SU-DHL-6 (cell line): Measurements from ENCODE around the gene ATP2B1.

ENCODE experiments used
- H2AFZ ChIP-seq: fragments of 200-600 bp; sonication (generic); 2 replicates; pipeline ENCODE4 v1.6.1; 2014; ENCODE audit warnings: low read depth, mild to moderate bottlenecking, moderate library complexity, mixed read lengths, antibody characterized with exemption, low read length; ENCODE audit not compliant: severe bottlenecking
- H3F3A ChIP-seq: fragments of 200-600 bp; shearing (Covaris generic); 2 replicates; pipeline ENCODE4 v1.6.0; 2016; ENCODE audit warnings: antibody characterized with exemption, mild to moderate bottlenecking; ENCODE audit not compliant: insufficient read depth
- H3K27ac ChIP-seq: fragments of 200-600 bp; sonication (generic); 2 replicates; pipeline ENCODE4 v1.5.1; 2016; ENCODE audit warnings: low read depth, mild to moderate bottlenecking, low read length, moderate library complexity, mixed read lengths
- H3K27me3 ChIP-seq: fragments of 200-600 bp; sonication (generic), shearing (Covaris generic); 2 replicates; pipeline ENCODE4 v1.6.0; 2014; ENCODE audit warnings: mild to moderate bottlenecking, low read length
- H3K36me3 ChIP-seq: fragments of 200-600 bp; sonication (generic); 2 replicates; pipeline ENCODE4 v1.6.1; 2014; ENCODE audit warnings: mild to moderate bottlenecking, low read length, mixed read lengths
- H3K4me2 ChIP-seq: fragments of 300-600, 200-600 bp; shearing (Covaris generic), sonication (generic); 2 replicates; pipeline ENCODE4 v1.6.0; 2014; ENCODE audit warnings: low read length, low read depth, mild to moderate bottlenecking; ENCODE audit not compliant: poor library complexity, severe bottlenecking
- H3K4me3 ChIP-seq: fragments of 200-600 bp; sonication (generic); 2 replicates; pipeline ENCODE4 v1.5.1; 2014; ENCODE audit warnings: antibody characterized with exemption, low read length, mild to moderate bottlenecking, mixed read lengths; ENCODE audit not compliant: insufficient read depth, poor library complexity, severe bottlenecking
- H3K79me2 ChIP-seq: fragments of 200-600 bp; sonication (generic); 2 replicates; pipeline ENCODE4 v1.6.1; 2014; ENCODE audit warnings: mild to moderate bottlenecking, low read length, moderate library complexity; ENCODE audit not compliant: insufficient read depth
- H3K9ac ChIP-seq: fragments of 200-600 bp; sonication (generic); 2 replicates; pipeline ENCODE4 v1.7.0; 2014; ENCODE audit warnings: mild to moderate bottlenecking, low read length
- H3K9me2 ChIP-seq: fragments of 200-600 bp; sonication (generic); replicated peaks from 2 replicates; pipeline ENCODE4 v1.6.1; 2014; ENCODE audit warnings: low read length; ENCODE audit not compliant: insufficient read depth
- H3K9me3 ChIP-seq: fragments of 200-600 bp; sonication (generic); 2 replicates; pipeline ENCODE4 v1.6.1; 2014; ENCODE audit warnings: low read length, mixed read lengths; ENCODE audit not compliant: insufficient read depth
- H4K20me1 ChIP-seq: fragments of 200-600 bp; sonication (generic); 2 replicates; pipeline ENCODE4 v1.6.1; 2014; ENCODE audit warnings: low read depth, mild to moderate bottlenecking, antibody characterized with exemption, low read length, moderate library complexity, mixed read lengths
- EZH2phosphoT487 ChIP-seq: fragments of 200-600 bp; sonication (generic), shearing (Covaris generic); conservative IDR thresholded peaks from 2 replicates; pipeline ENCODE4 v1.6.1; 2018; ENCODE audit warnings: mild to moderate bottlenecking, antibody characterized with exemption, low read length, moderate library complexity, mixed read lengths
- TF ChIP-seq, protein P1 (sequence below): fragments of 200-600 bp; sonication (generic); IDR thresholded peaks from one replicate; pipeline ENCODE4 v1.5.1; 2017; ENCODE audit warnings: antibody characterized with exemption, mild to moderate bottlenecking, low read length, moderate library complexity; ENCODE audit not compliant: insufficient read depth, poor library complexity, severe bottlenecking

The ATP2B1 gene

DNA sequence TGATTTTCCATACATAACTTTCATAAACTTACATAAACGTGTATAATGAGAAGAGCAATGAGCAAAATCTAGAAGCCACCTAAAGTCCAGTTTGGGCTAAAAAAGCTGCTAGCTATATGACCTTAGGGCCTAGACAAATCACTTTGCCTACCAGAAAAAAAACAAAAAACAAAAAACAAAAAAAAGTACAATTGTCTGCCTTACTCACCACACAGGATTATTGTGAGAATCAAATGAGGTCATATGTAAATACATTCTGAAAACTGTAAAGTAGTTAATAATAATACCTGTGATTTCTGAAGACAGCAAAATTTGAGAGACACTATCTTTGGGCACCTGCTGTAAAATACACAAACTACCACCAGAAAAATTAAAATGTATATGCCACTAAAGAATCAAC is 4.2 kb downstream of the ATP2B1 start:
- Histone ChIP-seq H3K27me3 (no peaks in the 10 kb centered on the region), H3K4me2 (peak overlapping the region; percentile 73), H3F3A (peaks cover 7% of the 10 kb centered on the region; the same call in 1 of the 2 replicates), H3K36me3 (no peaks in the 10 kb centered on the region; the same call in 1 of the 2 replicates), H3K79me2 (peaks cover 91% of the 10 kb centered on the region), H4K20me1 (peaks cover 66% of the 10 kb centered on the region), H3K4me3 (no peak overlapping the region), H2AFZ (no peak overlapping the region), H3K9me2 (no peaks in the 10 kb centered on the region), H3K9me3 (no peaks in the 10 kb centered on the region), H3K9ac (no peak overlapping the region), H3K27ac (no peak overlapping the region)
- TF ChIP-seq, protein P1, sequence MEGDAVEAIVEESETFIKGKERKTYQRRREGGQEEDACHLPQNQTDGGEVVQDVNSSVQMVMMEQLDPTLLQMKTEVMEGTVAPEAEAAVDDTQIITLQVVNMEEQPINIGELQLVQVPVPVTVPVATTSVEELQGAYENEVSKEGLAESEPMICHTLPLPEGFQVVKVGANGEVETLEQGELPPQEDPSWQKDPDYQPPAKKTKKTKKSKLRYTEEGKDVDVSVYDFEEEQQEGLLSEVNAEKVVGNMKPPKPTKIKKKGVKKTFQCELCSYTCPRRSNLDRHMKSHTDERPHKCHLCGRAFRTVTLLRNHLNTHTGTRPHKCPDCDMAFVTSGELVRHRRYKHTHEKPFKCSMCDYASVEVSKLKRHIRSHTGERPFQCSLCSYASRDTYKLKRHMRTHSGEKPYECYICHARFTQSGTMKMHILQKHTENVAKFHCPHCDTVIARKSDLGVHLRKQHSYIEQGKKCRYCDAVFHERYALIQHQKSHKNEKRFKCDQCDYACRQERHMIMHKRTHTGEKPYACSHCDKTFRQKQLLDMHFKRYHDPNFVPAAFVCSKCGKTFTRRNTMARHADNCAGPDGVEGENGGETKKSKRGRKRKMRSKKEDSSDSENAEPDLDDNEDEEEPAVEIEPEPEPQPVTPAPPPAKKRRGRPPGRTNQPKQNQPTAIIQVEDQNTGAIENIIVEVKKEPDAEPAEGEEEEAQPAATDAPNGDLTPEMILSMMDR = no peak
- no peak for TF ChIP-seq EZH2phosphoT487

DNA sequence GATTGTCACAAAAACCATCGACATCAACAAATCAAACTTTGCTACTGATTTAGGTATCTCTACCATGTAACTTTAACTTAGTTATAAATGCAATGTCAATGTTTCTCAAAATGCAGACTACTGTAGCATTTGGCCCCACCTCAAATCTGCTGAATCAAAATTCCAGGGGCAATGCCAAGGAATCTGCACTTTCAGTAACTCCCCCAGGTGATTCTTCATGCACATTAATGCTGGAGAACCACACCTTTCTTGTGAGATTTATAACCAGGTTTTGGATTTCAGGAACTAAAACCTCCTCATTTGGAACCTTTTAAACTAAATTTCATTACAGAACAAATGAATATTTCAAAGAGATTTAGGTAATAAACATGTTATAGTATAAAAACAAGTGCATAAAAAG is 4.9 kb downstream of the ATP2B1 start:
- Histone ChIP-seq H4K20me1 (peaks cover 66% of the 10 kb centered on the region), H3K4me2 (peak overlapping the region; percentile 73), H3K27ac (no peak overlapping the region)

DNA sequence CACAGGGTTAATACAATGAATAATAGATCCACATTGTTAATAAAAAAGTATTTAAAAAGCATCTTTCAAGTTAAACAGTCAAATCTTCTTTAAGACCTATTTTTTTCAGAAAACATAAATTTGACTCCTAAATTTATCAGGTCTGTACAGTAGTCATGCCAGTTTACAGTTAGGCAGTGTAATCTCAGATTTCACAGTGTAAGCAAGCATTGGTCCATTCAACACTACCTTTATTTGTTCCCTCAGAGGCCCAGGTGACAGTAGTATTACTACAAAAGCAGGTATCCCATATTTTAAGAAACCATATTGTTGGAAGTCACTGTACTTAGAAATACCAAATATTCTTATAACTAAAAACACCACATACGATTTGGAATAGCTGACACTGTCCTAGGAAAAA is 6.1 kb downstream of the ATP2B1 start:
- Histone ChIP-seq H3K36me3 (no peaks in the 10 kb centered on the region; the same call in 1 of the 2 replicates), H2AFZ (no peak overlapping the region), H3F3A (peaks cover 7% of the 10 kb centered on the region; the same call in 1 of the 2 replicates), H3K79me2 (peaks cover 100% of the 10 kb centered on the region), H3K9me3 (no peaks in the 10 kb centered on the region), H3K27me3 (no peaks in the 10 kb centered on the region), H3K9ac (no peak overlapping the region), H3K4me3 (no peak overlapping the region), H3K4me2 (no peak overlapping the region), H3K27ac (no peak overlapping the region), H3K9me2 (no peaks in the 10 kb centered on the region), H4K20me1 (peaks cover 71% of the 10 kb centered on the region)
- TF ChIP-seq, protein P1 = no peak
- TF ChIP-seq EZH2phosphoT487 = no peak

More for the DNA sequence above, 4.9 kb downstream of the ATP2B1 start:
- TF ChIP-seq EZH2phosphoT487 = no peak
- TF ChIP-seq, protein P1 = no peak
- H3K36me3 ChIP-seq = no peaks in the 10 kb centered on the region; the same call in 1 of the 2 replicates
- H3K27me3 ChIP-seq = no peaks in the 10 kb centered on the region
- no peak overlapping the region for H3K9ac ChIP-seq
- no peaks in the 10 kb centered on the region for H3K9me3 ChIP-seq
- H3F3A ChIP-seq = peaks cover 7% of the 10 kb centered on the region; the same call in 1 of the 2 replicates
- H3K9me2 ChIP-seq = no peaks in the 10 kb centered on the region
- no peak overlapping the region for H3K4me3 ChIP-seq
- peaks cover 98% of the 10 kb centered on the region for H3K79me2 ChIP-seq
- no peak overlapping the region for H2AFZ ChIP-seq
